Measurements from ENCODE around the gene BPIFA1. TPM values are rescaled to one million over a fixed set of nuclear protein-coding genes. Genes with fewer than 3 reads are reported as not detected.
A peak's percentile ranks its signal among the peaks of the same experiment; 100 is the strongest.

The BPIFA1 gene
- total RNA-seq, 6 donors from 2014 or later = 0.26 to 61.8 (median 2.6) TPM

- no peaks in the 10 kb centered on the region for H3K9me3 ChIP-seq
- H3K4me3 ChIP-seq = no peak overlapping the region
- H3K27me3 ChIP-seq = no peaks in the 10 kb centered on the region
- WGBS, 2 donors = 64 to 72% methylated on average over 3 to 7 of the region's 10 CpGs
- no peaks in the 10 kb centered on the region for H3K4me1 ChIP-seq
- DNase-seq (no peak), ATAC-seq (ENCODE audit: low FRiP score in 2 of 2) (no peak)
- H3K27ac ChIP-seq = no peak overlapping the region
- TF ChIP-seq POLR2AphosphoS5 (IDR thresholded peaks at IDR 0.05) (no peak), POLR2A (IDR thresholded peaks at IDR 0.05) (no peak), CTCF (IDR thresholded peaks at IDR 0.05) (no peak), EP300 (IDR thresholded peaks at IDR 0.05) (no peak)
- no peaks in the 10 kb centered on the region for H3K36me3 ChIP-seq
Measured at GRCh38 chr20:33285861-33286495, 50.2 kb downstream of the BPIFA1 start.

- Histone ChIP-seq H3K9me3 (no peaks in the 10 kb centered on the region), H3K4me3 (no peak overlapping the region), H3K27ac (no peak overlapping the region), H3K27me3 (no peaks in the 10 kb centered on the region), H3K4me1 (no peaks in the 10 kb centered on the region), H3K36me3 (no peaks in the 10 kb centered on the region)
- TF ChIP-seq POLR2AphosphoS5 (IDR thresholded peaks at IDR 0.05) (no peak), POLR2A (IDR thresholded peaks at IDR 0.05) (no peak), EP300 (IDR thresholded peaks at IDR 0.05) (no peak), CTCF (IDR thresholded peaks at IDR 0.05) (no peak)
- ATAC-seq (ENCODE audit: low FRiP score in 2 of 2) (no peak), DNase-seq (no peak)
Measured at GRCh38 chr20:33287884-33288283, 52.1 kb downstream of the BPIFA1 start.

GRCh38 chr20:33290852-33291251, 55.1 kb downstream of the BPIFA1 start:
- no peak overlapping the region for H3K4me3 ChIP-seq
- ATAC-seq (ENCODE audit: low FRiP score in 2 of 2) = no peak
- H3K36me3 ChIP-seq = no peaks in the 10 kb centered on the region
- H3K27ac ChIP-seq = no peak overlapping the region
- H3K27me3 ChIP-seq = no peaks in the 10 kb centered on the region
- WGBS, 2 donors = 89 to 97% methylated on average over 7 to 13 of the region's 13 CpGs
- no peak for DNase-seq
- TF ChIP-seq POLR2A (IDR thresholded peaks at IDR 0.05) (no peak), CTCF (IDR thresholded peaks at IDR 0.05) (no peak), EP300 (IDR thresholded peaks at IDR 0.05) (no peak), POLR2AphosphoS5 (IDR thresholded peaks at IDR 0.05) (no peak)
- H3K4me1 ChIP-seq = no peaks in the 10 kb centered on the region
- H3K9me3 ChIP-seq = no peaks in the 10 kb centered on the region

GRCh38 chr20:33291416-33291815, 55.6 kb downstream of the BPIFA1 start:
- DNase-seq = no peak
- H3K36me3 ChIP-seq = no peaks in the 10 kb centered on the region
- no peaks in the 10 kb centered on the region for H3K9me3 ChIP-seq
- no peaks in the 10 kb centered on the region for H3K4me1 ChIP-seq
- H3K27me3 ChIP-seq = no peaks in the 10 kb centered on the region
- 75 to 82% methylated on average over 8 of the region's 8 CpGs for WGBS, 2 donors
- H3K27ac ChIP-seq = no peak overlapping the region
- TF ChIP-seq CTCF (IDR thresholded peaks at IDR 0.05) (no peak), EP300 (IDR thresholded peaks at IDR 0.05) (no peak), POLR2A (IDR thresholded peaks at IDR 0.05) (no peak), POLR2AphosphoS5 (IDR thresholded peaks at IDR 0.05) (no peak)
- no peak overlapping the region for H3K4me3 ChIP-seq
- ATAC-seq (ENCODE audit: low FRiP score in 2 of 2) = no peak

GRCh38 chr20:33291830-33292355, 56.1 kb downstream of the BPIFA1 start:
- no peaks in the 10 kb centered on the region for H3K4me1 ChIP-seq
- H3K9me3 ChIP-seq = no peaks in the 10 kb centered on the region
- no peak overlapping the region for H3K4me3 ChIP-seq
- H3K27me3 ChIP-seq = no peaks in the 10 kb centered on the region
- peak; percentile 69 to 86 (median 81) for TF ChIP-seq CTCF (IDR thresholded peaks at IDR 0.05)
- no peak for TF ChIP-seq POLR2AphosphoS5 (IDR thresholded peaks at IDR 0.05)
- no peak for TF ChIP-seq EP300 (IDR thresholded peaks at IDR 0.05)
- TF ChIP-seq POLR2A (IDR thresholded peaks at IDR 0.05) = no peak
- peak; percentile 54 to 59 for ATAC-seq (ENCODE audit: low FRiP score in 2 of 2)
- DNase-seq = peak in 1 of 2 donors; percentile 58
- 32 to 41% methylated on average over 7 of the region's 7 CpGs for WGBS, 2 donors
- H3K27ac ChIP-seq = no peak overlapping the region
- H3K36me3 ChIP-seq = no peaks in the 10 kb centered on the region
